Measurements from ENCODE around the gene PRDM9.

GRCh38 chr5:23523998-23524397 is 16.6 kb downstream of the PRDM9 start:
- TF ChIP-seq CTCF (IDR thresholded peaks at IDR 0.05): no peak
- no peak for TF ChIP-seq POLR2A (IDR thresholded peaks at IDR 0.05)

Data from right lobe of liver (tissue), 4 donors.